Measurements from ENCODE around the gene PLSCR4.
A peak's percentile ranks its signal among the peaks of the same experiment; 100 is the strongest.

PLSCR4 gene

GRCh38 chr3:146195030-146195429, 55.9 kb downstream of the PLSCR4 start:
- no peak for DNase-seq (ENCODE audit: low read depth, low spot score)

GRCh38 chr3:146191051-146191450, 59.9 kb downstream of the PLSCR4 start:
- DNase-seq (ENCODE audit: low read depth, low spot score) = no peak

GRCh38 chr3:146189519-146190173, 61.3 kb downstream of the PLSCR4 start:
- DNase-seq (ENCODE audit: low read depth, low spot score) = peak; percentile 75

- peak; percentile 55 for DNase-seq (ENCODE audit: low read depth, low spot score)
Observed at GRCh38 chr3:146187334-146187950, 63.5 kb downstream of the PLSCR4 start.

- DNase-seq (ENCODE audit: low read depth, low spot score) = peak; percentile 38
Observed at GRCh38 chr3:146184241-146185015, 66.5 kb downstream of the PLSCR4 start.

- no peak for DNase-seq (ENCODE audit: low read depth, low spot score)
Observed at GRCh38 chr3:146181216-146181615, 69.7 kb downstream of the PLSCR4 start.

- no peak for DNase-seq (ENCODE audit: low read depth, low spot score)
Observed at GRCh38 chr3:146180376-146180775, 70.5 kb downstream of the PLSCR4 start.

- DNase-seq (ENCODE audit: low read depth, low spot score) = no peak
Observed at GRCh38 chr3:146178006-146178689, 72.8 kb downstream of the PLSCR4 start.

- DNase-seq (ENCODE audit: low read depth, low spot score) = no peak
Observed at GRCh38 chr3:146177519-146177918, 73.4 kb downstream of the PLSCR4 start.

GRCh38 chr3:146177072-146177471, 73.8 kb downstream of the PLSCR4 start:
- no peak for DNase-seq (ENCODE audit: low read depth, low spot score)

- DNase-seq (ENCODE audit: low read depth, low spot score) = no peak
Observed at GRCh38 chr3:146172586-146172985, 78.3 kb downstream of the PLSCR4 start.

- no peak for DNase-seq (ENCODE audit: low read depth, low spot score)
Observed at GRCh38 chr3:146170591-146170990, 80.3 kb downstream of the PLSCR4 start.

- no peak for DNase-seq (ENCODE audit: low read depth, low spot score)
Observed at GRCh38 chr3:146169891-146170290, 81.0 kb downstream of the PLSCR4 start.

GRCh38 chr3:146166826-146167225, 84.1 kb downstream of the PLSCR4 start:
- DNase-seq (ENCODE audit: low read depth, low spot score) = peak; percentile 60

GRCh38 chr3:146166415-146166821, 84.5 kb downstream of the PLSCR4 start:
- peak; percentile 61 for DNase-seq (ENCODE audit: low read depth, low spot score)

- DNase-seq (ENCODE audit: low read depth, low spot score) = no peak
Observed at GRCh38 chr3:146165877-146166276, 85.0 kb downstream of the PLSCR4 start.

- DNase-seq (ENCODE audit: low read depth, low spot score) = peak; percentile 70
Observed at GRCh38 chr3:146164971-146165769, 85.7 kb downstream of the PLSCR4 start.

- no peak for DNase-seq (ENCODE audit: low read depth, low spot score)
Observed at GRCh38 chr3:146164506-146164905, 86.4 kb downstream of the PLSCR4 start.

- DNase-seq (ENCODE audit: low read depth, low spot score) = no peak
Observed at GRCh38 chr3:146164071-146164470, 86.8 kb downstream of the PLSCR4 start.

GRCh38 chr3:146163584-146163983, 87.3 kb downstream of the PLSCR4 start:
- peak; percentile 72 for DNase-seq (ENCODE audit: low read depth, low spot score)

GRCh38 chr3:146162561-146162960, 88.3 kb downstream of the PLSCR4 start:
- DNase-seq (ENCODE audit: low read depth, low spot score) = no peak

Measured in astrocyte of the hippocampus (primary cell).